D721Med (cell line): ENCODE measurements around the gene TSPO.

Experiments used
- DNase-seq: peaks from one replicate; pipeline ENCODE4 v3.0.0; 2011; ENCODE audit warnings: low spot score; ENCODE audit not compliant: insufficient read length
- FAIRE-seq: peaks from 2 replicates; lab custom pipeline; 2011; peaks lifted over from hg19 to GRCh38; lab: Jason Lieb, UNC
- TF ChIP-seq, protein P1 (sequence below): IDR thresholded peaks from 2 replicates; pipeline ENCODE4 v1.5.1; 2012; ENCODE audit warnings: mild to moderate bottlenecking, control low read depth; ENCODE audit not compliant: insufficient read depth; ENCODE audit errors: missing control alignments

Gene TSPO

DNA sequence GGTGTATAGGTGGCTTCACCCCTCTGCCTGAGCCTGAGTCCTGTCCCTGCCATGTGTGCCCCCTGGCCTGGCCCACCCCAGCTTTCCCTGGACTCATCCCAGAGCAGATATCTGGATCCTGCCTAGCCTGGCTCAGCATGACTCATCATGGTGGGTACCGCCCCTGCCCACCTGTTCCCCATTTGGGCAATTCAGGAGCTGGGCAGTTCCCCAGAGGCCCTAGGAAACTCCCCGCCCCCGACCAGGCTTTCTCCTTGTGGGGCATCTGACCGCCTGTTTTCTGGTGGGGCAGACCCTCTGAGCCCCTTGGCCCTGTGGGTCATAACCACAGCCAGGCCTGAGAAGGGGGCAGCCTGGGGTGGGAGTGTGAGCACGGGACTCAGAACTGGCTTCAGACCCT, 4.4 kb downstream of the TSPO start:
- TF ChIP-seq, protein P1, sequence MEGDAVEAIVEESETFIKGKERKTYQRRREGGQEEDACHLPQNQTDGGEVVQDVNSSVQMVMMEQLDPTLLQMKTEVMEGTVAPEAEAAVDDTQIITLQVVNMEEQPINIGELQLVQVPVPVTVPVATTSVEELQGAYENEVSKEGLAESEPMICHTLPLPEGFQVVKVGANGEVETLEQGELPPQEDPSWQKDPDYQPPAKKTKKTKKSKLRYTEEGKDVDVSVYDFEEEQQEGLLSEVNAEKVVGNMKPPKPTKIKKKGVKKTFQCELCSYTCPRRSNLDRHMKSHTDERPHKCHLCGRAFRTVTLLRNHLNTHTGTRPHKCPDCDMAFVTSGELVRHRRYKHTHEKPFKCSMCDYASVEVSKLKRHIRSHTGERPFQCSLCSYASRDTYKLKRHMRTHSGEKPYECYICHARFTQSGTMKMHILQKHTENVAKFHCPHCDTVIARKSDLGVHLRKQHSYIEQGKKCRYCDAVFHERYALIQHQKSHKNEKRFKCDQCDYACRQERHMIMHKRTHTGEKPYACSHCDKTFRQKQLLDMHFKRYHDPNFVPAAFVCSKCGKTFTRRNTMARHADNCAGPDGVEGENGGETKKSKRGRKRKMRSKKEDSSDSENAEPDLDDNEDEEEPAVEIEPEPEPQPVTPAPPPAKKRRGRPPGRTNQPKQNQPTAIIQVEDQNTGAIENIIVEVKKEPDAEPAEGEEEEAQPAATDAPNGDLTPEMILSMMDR, result no peak
- no peak for FAIRE-seq
- no peak for DNase-seq

GRCh38 chr22:43156413-43156812, 5.1 kb downstream of the TSPO start:
- TF ChIP-seq, protein P1, result no peak
- DNase-seq, result no peak
- no peak for FAIRE-seq

GRCh38 chr22:43157874-43158546, 6.7 kb downstream of the TSPO start:
- FAIRE-seq, result no peak
- DNase-seq, result no peak
- TF ChIP-seq, protein P1, result no peak

DNA sequence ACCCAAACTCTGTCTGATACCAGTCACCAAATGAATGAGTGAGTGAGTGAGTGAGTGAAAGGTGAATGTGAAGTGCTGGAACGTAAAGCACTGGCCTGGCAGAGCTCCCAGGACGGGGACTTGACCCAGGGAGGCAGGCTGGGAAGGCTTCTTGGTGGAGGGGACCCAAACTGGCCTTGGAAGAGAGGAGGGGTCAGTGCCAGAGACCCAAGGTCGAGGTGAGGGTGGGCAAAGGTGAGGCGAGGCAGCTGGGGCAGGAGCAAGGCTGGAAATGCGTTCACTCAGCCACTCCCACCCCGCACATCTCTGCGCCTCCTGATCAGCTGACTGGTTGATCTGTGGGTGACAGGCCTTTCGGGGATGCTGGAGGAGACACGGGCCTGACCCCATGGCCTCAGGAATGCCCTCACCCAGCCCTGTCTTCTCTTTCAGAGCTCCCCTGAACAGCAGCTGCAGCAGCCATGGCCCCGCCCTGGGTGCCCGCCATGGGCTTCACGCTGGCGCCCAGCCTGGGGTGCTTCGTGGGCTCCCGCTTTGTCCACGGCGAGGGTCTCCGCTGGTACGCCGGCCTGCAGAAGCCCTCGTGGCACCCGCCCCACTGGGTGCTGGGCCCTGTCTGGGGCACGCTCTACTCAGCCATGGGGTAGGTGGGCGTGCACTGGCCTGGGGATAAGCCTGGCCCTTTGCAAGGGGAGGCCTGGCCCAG, 7.6 kb downstream of the TSPO start:
- TF ChIP-seq, protein P1, result no peak
- FAIRE-seq, result no peak
- no peak for DNase-seq

DNA sequence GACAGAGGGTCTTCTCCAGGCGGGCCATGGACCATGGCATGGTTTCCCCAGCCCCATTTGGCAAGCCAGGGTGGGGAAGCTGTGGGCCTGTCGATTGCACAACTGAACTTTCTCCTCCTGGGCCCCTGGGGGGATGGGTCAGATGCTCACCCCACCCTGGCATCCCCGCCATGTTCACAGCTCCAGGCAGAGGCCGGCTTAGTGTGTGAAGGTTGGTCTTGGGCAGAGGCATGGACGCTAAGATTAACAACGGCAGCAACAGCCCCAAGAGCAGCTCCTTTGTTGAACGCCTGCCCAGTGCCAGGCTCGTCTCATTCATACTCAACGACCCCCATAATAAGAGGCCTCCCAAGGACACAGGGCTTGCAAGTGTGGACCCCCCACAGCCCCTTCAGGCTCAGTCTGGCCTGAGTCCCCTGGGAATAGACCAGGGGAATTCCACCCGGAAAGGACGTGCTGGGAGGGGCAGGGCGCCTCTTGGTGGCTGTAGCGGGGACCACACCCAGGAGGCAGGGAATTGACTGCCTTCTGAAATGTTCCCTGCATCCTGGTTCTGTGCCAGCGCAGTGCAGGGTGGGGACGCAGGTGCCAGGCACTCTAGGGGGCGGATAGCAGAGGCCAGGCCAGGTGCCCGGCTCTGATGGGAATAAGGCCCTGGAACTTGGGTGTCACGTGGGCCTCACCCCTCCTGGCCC, 8.3 kb downstream of the TSPO start:
- FAIRE-seq, result no peak
- DNase-seq, result no peak
- TF ChIP-seq, protein P1, result peak; percentile 12

DNA sequence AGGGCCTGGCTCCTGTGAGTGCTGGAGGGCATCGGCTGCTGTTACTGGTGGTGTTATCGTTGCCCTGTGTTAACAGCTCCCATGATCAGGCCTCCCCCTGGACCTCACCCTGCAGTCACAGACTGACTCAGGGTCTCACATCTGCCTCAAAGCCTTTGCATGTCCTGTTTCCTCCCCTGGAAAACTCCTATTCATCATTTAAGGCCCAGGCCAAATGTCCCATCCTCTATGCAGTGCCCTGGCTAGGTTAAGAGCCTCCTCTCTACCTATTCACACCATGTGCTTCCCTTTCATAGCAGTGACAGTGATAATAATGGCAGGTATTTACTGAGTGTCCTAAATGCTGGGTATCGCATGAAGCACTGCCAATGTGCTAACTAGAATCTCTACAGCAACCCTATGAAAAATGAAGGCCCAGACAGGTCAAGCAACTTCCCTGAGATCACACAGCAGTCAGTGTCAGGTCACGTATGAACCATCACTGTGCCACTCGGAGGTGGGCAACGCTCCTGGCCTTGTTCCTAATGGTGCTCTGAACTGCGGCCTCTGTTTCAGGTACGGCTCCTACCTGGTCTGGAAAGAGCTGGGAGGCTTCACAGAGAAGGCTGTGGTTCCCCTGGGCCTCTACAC, 9.3 kb downstream of the TSPO start:
- DNase-seq (no peak), FAIRE-seq (no peak)
- TF ChIP-seq, protein P1, result no peak
